ENCODE data around the gene FAM98C.

The FAM98C gene

DNA sequence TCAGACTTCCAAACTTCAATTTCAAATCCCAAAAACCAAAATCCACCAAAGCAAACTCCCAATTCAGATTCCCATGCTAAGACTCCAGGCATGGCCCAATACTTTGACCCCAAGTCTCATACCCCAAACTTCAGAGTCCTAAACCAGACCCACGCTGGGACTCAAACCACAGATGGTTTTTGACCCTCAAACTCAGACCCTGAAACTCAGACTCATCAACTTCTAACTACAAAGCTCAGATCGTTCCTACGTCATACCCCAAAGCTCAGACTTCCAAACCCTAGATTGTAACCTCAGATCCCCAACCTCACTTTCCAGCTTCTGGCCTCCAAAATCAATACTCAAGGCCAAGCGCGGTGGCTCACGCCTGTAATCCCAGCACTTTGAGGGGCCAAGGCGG, 42.5 kb downstream of the FAM98C start:
- Histone ChIP-seq H3K27me3 (ENCODE audit: insufficient read depth, low read length) (no peaks in the 10 kb centered on the region), H3K4me2 (ENCODE audit: low read length) (no peak overlapping the region), H2AFZ (ENCODE audit: low read length) (no peak overlapping the region), H3F3A (ENCODE audit: insufficient read depth, low read length) (no peaks in the 10 kb centered on the region), H3K9me3 (ENCODE audit: low read length) (no peaks in the 10 kb centered on the region), H3K79me2 (ENCODE audit: insufficient read depth, low read length) (no peaks in the 10 kb centered on the region), H3K9me2 (ENCODE audit: low read depth, low read length) (no peaks in the 10 kb centered on the region), H3K9ac (ENCODE audit: low read length) (no peak overlapping the region), H3K4me3 (ENCODE audit: low read depth, low read length, poor library complexity, severe bottlenecking) (no peak overlapping the region), H3K4me1 (ENCODE audit: insufficient read depth, low read length, severe bottlenecking) (no peaks in the 10 kb centered on the region), H4K20me1 (ENCODE audit: insufficient read depth, low read length) (no peaks in the 10 kb centered on the region), H3K36me3 (ENCODE audit: insufficient read depth, low read length) (no peaks in the 10 kb centered on the region), H3K27ac (ENCODE audit: low read depth, low read length, poor library complexity, severe bottlenecking) (no peak overlapping the region)
- TF ChIP-seq CTCF (IDR thresholded peaks at IDR 0.05; ENCODE audit: low read length) (no peak), EZH2 (IDR thresholded peaks at IDR 0.05; ENCODE audit: borderline replicate concordance, low read length) (no peak)

- no peaks in the 10 kb centered on the region for H3K27me3 ChIP-seq (ENCODE audit: insufficient read depth, low read length)
- H3K4me1 ChIP-seq (ENCODE audit: insufficient read depth, low read length, severe bottlenecking): no peaks in the 10 kb centered on the region
- no peak overlapping the region for H3K4me3 ChIP-seq (ENCODE audit: low read depth, low read length, poor library complexity, severe bottlenecking)
- H3F3A ChIP-seq (ENCODE audit: insufficient read depth, low read length): no peaks in the 10 kb centered on the region
- no peak overlapping the region for H3K4me2 ChIP-seq (ENCODE audit: low read length)
- no peaks in the 10 kb centered on the region for H3K9me3 ChIP-seq (ENCODE audit: low read length)
- H3K79me2 ChIP-seq (ENCODE audit: insufficient read depth, low read length): no peaks in the 10 kb centered on the region
- no peaks in the 10 kb centered on the region for H4K20me1 ChIP-seq (ENCODE audit: insufficient read depth, low read length)
- TF ChIP-seq EZH2 (IDR thresholded peaks at IDR 0.05; ENCODE audit: borderline replicate concordance, low read length) (no peak), CTCF (IDR thresholded peaks at IDR 0.05; ENCODE audit: low read length) (no peak)
- H2AFZ ChIP-seq (ENCODE audit: low read length): no peak overlapping the region
- no peak overlapping the region for H3K9ac ChIP-seq (ENCODE audit: low read length)
- no peaks in the 10 kb centered on the region for H3K36me3 ChIP-seq (ENCODE audit: insufficient read depth, low read length)
- H3K9me2 ChIP-seq (ENCODE audit: low read depth, low read length): no peaks in the 10 kb centered on the region
- H3K27ac ChIP-seq (ENCODE audit: low read depth, low read length, poor library complexity, severe bottlenecking): no peak overlapping the region
Observed at GRCh38 chr19:38448225-38448624, 45.3 kb downstream of the FAM98C start.

- Histone ChIP-seq H3K27me3 (ENCODE audit: insufficient read depth, low read length) (no peaks in the 10 kb centered on the region), H3K4me3 (ENCODE audit: low read depth, low read length, poor library complexity, severe bottlenecking) (no peak overlapping the region), H3F3A (ENCODE audit: insufficient read depth, low read length) (no peaks in the 10 kb centered on the region), H4K20me1 (ENCODE audit: insufficient read depth, low read length) (no peaks in the 10 kb centered on the region), H3K79me2 (ENCODE audit: insufficient read depth, low read length) (no peaks in the 10 kb centered on the region), H3K36me3 (ENCODE audit: insufficient read depth, low read length) (no peaks in the 10 kb centered on the region), H3K9me2 (ENCODE audit: low read depth, low read length) (no peaks in the 10 kb centered on the region), H3K9me3 (ENCODE audit: low read length) (no peaks in the 10 kb centered on the region), H3K4me1 (ENCODE audit: insufficient read depth, low read length, severe bottlenecking) (no peaks in the 10 kb centered on the region), H3K4me2 (ENCODE audit: low read length) (no peak overlapping the region), H3K27ac (ENCODE audit: low read depth, low read length, poor library complexity, severe bottlenecking) (no peak overlapping the region), H2AFZ (ENCODE audit: low read length) (no peak overlapping the region), H3K9ac (ENCODE audit: low read length) (no peak overlapping the region)
- TF ChIP-seq EZH2 (IDR thresholded peaks at IDR 0.05; ENCODE audit: borderline replicate concordance, low read length): no peak
- no peak for TF ChIP-seq CTCF (IDR thresholded peaks at IDR 0.05; ENCODE audit: low read length)
Observed at GRCh38 chr19:38449518-38449917, 46.6 kb downstream of the FAM98C start.
